Mesenteric fat pad (tissue), 1 donor: Measurements from ENCODE around the gene LHX3. TPM values are rescaled to one million over a fixed set of nuclear protein-coding genes. Genes with fewer than 3 reads are reported as not detected.
"Not testable (repeated sequence)": the region's sequence is repeated elsewhere in the genome, so short reads cannot be mapped to it uniquely, and the experiment has no call there.

Experiments
- DNase-seq: peaks from one replicate; pipeline ENCODE4 v3.0.0-alpha.2; 2020; ENCODE audit warnings: low spot score
- total RNA-seq: library from RNA; stranded (reverse); fragmentation: NEBNext Ultra II Directional; extraction: Animal tissue kit (Norgen Biotek cat#: 25700); gene quantifications from one replicate; pipeline ENCODE4 v1.2.1, GENCODE V29; 2021
- donor health status: DM: yes; HTN: yes; CAD: no.

LHX3 gene
- total RNA-seq, 1 donor from 2014 or later, result not detected

DNA sequence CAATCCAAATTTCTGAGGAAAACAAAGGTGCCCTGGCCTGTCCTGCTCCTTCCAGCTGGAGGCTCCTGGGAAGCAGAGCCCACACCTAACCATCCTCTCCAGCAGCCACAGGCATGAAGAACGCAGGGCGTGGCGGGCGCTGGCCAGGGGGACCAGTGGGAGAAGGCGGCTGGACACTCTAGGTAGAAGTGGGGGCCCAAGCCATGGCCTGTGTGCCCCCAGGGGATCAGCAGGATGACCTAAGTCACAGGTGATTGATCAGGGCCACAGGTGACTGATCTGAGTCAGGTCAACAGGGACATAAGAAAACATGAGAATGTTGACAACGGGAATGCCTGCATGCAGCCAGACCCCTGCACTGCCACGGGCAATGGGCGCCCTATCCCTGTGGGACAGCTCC lies 37.3 kb upstream of the LHX3 start:
- no peak for DNase-seq

- no peak for DNase-seq
Observed at GRCh38 chr9:136241542-136241941, 36.6 kb upstream of the LHX3 start.

DNA sequence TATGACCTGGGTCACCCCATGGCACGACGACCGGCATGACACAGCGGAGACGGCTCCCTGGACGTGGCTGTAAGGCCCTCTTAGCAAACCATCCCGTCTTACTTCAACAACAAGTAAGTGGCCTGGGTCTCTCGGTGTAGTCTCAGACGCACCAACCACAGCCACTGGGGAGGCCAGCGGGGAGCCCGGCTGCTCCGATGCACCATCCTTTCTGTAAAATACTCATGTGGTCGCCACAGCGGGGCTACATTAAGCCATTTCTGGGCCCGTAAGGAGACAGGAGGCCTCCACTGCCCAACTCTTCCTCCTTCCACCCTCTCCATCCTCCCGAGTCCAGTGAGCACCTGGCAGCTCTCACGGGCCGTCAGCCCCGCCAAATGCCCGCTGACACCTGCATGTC lies 36.0 kb upstream of the LHX3 start:
- no peak for DNase-seq

DNA sequence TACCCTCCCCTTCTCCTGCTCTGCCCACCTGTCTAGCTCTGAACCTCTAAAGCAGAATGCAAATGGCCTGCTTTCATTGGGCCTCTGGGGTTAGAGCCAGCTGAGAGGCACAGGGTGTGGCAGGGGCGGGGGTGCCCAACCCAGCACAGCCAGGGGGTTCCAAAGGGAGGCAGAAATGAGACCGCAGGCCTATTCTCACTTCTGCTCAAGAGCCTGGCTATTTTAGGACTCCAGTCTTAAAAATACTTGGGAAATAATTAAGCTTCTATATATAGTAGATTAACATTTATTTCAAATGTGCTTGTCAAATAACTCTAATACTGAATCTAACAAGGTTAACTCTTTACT lies 35.0 kb upstream of the LHX3 start:
- no peak for DNase-seq

DNA sequence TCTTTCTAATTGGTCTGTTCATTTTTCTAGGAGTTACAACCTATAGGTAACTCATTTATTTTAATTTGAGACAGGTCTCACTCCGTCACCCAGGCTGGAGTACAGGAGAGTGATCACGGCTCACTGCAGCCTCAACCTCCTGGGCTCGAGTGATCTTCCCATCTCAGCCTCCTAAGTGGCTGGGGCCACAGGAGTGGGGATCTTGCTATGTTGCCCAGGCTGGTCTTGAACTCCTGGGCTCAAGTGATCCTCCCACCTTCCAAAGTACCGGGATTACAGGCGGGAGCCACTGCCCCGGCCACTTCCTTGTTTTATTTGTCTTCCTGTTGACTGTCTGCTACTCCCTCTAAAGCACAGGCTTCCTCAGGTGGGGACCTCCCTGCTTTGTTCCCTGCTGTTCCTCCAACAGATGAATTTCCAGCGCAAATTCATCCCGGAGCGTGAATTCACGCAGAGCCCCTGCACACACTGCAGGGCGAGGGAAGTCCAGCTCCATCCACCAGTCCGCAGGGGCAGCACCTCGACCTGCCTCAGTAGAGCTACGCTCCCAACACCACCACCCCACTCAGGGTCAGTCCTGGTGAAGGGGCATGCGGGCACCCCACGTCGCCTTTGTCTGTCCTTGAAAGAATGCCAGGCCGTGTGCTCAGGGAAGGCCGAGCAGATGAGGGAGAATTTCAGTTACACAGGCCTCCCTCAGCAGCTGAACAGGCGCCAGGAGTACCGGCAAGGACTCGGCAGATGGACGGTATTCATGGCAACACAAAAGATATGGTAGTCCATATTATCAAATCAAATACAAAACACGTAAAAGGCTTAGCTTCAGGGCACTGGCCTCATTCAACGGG lies 34.4 kb upstream of the LHX3 start:
- DNase-seq, result no peak

- DNase-seq, result no peak
Observed at GRCh38 chr9:136238342-136238732, 33.4 kb upstream of the LHX3 start.

DNA sequence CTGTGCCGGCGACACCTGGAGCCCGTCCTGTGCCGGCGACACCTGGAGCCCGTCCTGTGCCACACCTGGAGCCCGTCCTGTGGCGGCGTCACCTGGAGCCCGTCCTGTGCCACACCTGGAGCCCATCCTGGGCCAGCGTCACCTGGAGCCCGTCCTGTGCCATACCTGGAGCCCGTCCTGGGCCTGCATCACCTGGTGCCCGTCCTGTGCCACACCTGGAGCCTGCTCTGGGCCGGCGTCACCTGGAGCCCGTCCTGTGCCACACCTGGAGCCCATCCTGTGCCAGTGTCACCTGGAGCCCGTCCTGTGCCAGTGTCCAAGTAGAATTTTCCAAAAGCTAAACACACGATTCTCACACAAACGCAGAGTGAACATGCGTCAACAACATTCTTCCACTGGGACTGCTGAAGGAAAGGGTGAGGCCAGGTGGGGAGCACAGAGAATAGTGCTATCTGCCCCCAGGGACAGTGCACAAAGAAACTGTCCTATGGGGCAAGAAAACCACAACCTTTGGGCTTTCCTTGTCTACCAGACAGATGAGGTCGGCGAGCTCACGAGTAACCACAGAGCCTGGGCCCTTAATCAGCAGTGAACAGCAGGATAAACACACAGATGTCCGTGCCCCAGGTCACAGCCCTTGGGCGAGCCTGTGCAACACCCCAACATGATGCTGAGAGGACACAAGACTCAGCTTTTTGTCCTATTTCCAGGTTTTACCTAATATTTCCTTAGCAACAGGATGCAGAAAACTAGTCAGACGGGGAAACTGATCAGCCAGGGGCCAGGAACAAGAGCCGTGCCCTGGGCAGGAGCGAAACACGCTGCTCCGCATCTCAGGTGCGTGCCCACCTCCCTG lies 32.8 kb upstream of the LHX3 start:
- no peak for DNase-seq

DNA sequence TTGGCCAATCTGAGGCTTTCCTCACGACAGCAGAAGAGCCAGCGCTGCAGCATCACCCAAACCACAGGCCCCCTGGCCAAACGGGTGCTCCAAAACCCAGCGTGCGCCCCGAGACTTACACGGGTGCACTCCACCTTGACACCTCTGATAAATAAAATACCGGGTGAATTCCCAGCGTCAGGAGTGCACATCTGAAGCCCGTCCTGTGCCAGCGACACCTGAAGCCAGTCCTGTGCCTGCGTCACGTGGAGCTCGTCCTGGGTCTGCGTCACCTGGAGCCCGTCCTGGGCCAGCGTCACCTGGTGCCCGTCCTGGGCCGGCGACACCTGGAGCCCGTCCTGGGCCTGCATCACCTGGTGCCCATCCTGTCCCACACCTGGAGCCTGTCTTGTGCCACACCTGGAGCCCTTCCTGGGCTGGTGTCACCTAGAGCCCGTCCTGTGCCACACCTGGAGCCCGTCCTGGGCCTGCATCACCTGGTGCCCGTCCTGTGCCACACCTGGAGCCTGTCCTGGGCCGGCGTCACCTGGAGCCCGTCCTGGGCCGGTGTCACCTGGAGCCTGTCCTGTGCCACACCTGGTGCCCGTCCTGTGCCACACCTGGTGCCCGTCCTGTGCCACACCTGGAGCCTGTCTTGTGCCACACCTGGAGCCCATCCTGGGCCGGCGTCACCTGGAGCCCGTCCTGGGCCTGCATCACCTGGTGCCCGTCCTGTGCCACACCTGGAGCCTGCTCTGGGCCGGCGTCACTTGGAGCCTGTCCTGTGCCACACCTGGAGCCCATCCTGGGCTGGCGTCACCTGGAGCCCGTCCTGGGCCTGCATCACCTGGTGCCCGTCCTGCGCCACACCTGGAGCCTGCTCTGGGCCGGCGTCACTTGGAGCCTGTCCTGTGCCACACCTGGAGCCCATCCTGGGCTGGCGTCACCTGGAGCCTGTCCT lies 31.8 kb upstream of the LHX3 start:
- DNase-seq, result not testable (repeated sequence)

- DNase-seq, result no peak
Observed at GRCh38 chr9:136235709-136236455, 31.0 kb upstream of the LHX3 start.

GRCh38 chr9:136235171-136235570 lies 30.2 kb upstream of the LHX3 start:
- DNase-seq, result no peak

DNA sequence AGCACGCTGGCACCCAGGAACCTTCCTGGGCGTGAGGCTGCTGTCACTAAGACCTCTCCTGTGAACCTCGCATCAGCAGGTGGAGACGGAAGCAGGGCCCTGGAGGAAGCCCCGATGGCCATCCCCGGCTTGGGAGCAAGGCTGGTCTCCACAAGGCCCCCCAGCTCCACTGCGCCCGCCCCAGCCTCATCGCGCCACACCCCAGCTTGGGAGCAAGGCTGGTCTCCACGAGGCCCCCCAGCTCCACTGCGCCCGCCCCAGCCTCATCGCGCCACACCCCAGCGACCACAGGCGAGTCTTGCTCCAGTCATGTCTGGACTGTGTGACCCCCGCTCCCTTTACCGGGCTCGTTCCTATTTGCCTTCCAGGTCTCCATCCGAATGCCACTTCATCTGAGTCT lies 29.7 kb upstream of the LHX3 start:
- DNase-seq, result no peak

- DNase-seq, result no peak
Observed at GRCh38 chr9:136233868-136234267, 28.9 kb upstream of the LHX3 start.

GRCh38 chr9:136233411-136233810 lies 28.5 kb upstream of the LHX3 start:
- no peak for DNase-seq

- DNase-seq, result no peak
Observed at GRCh38 chr9:136232969-136233368, 28.0 kb upstream of the LHX3 start.

DNA sequence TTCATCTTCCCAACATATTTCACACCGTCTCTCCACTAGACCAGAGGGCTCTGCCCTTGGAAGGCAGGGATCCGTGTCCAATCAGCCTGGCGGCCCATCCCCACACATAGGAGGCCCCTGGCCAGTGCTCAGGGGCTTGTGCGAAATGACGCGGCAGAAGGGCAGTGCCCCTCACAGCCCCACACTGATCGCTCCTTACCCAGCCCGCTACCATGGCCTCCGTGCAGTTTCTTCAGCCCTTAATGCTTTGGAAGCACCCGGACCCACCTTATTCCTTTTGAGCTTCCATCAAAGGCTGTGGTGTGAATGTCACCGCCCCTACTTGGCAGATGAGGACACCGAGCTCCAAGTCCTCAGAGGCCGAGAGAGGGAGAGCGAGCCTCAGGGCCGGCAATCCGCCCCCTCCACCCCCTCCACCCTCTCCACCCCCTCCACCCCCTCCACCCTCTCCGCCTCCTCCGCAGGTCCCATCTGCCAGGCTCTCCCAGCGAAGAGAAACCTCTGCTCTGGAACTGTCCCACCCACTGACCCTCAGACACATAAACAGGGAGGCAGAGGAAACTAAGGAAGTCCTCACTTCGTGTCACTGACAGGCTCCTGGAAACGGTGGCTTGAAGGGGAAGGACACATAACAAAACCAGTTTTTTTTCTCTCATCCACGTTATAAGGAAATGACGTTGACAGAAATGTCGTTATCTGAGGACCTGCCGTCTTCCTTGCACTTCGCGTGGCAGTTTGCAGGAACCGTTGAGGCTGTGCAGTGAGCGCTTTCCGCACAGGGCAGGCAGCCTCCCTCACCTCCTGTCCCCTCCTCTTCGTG lies 26.8 kb upstream of the LHX3 start:
- no peak for DNase-seq

DNA sequence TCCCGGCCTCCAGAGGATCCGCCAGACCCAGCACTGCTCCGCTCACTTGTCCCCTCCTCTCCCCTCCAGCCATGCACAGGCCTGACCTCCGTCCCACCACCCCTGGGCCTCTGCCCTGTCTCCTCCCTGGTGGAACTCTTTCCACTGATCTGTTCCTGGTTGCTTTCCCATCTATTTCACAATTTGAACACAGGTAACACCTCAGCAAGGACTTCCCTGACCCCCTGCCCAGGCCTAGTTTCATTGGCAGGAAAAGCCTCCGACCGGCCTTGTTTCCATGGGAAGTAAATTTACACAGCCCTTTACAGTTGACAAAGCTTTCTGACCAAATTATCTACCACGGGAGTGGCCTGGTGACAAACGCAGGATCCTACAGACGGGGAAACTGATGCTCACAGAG lies 25.8 kb upstream of the LHX3 start:
- no peak for DNase-seq

- no peak for DNase-seq
Observed at GRCh38 chr9:136230365-136230764, 25.4 kb upstream of the LHX3 start.

- no peak for DNase-seq
Observed at GRCh38 chr9:136229096-136230065, 24.5 kb upstream of the LHX3 start.
